H1 (cell line): ENCODE data around the gene NRXN3. TPM values are rescaled to one million over a fixed set of nuclear protein-coding genes. Genes with fewer than 3 reads are reported as not detected.

Experiments
- CTCF ChIA-PET: fragments of 300-600 bp; sonication (Branson Sonifier 250); formaldehyde crosslinking; loops from one replicate; lab custom pipeline; 2021; ENCODE audit not compliant: partially characterized antibody; lab: Charles Lee
- POLR2A ChIA-PET: fragments of 300-600 bp; sonication (Branson Sonifier 250); formaldehyde crosslinking; loops from one replicate; lab custom pipeline; 2021; ENCODE audit warnings: inconsistent platforms; ENCODE audit not compliant: partially characterized antibody; lab: Charles Lee
- DNase-seq, 2 experiments: peaks; one replicate each; pipeline versions ENCODE4 v3.0.0 to v3.0.0-alpha.2; 2010 to 2022; ENCODE audit warnings: low spot score in 2 of 2, low read depth in 1 of 2, mixed read lengths in 1 of 2
- FAIRE-seq: peaks from 2 replicates; lab custom pipeline; 2011; peaks lifted over from hg19 to GRCh38; lab: Jason Lieb, UNC
- H2AFZ ChIP-seq: 2 replicates; pipeline ENCODE4 v1.8.1; 2012; ENCODE audit warnings: low read length, inconsistent platforms
- H2AK5ac ChIP-seq: 2 replicates; pipeline ENCODE4 v1.6.1; 2013; ENCODE audit warnings: low read depth, low read length
- H2BK120ac ChIP-seq: replicated peaks from 2 replicates; pipeline ENCODE3; 2013; ENCODE audit warnings: low read depth, low read length, inconsistent platforms
- H2BK12ac ChIP-seq: 2 replicates; pipeline ENCODE4 v1.6.1; 2013; ENCODE audit warnings: low read depth, low read length
- H2BK15ac ChIP-seq: 2 replicates; pipeline ENCODE4 v1.6.1; 2013; ENCODE audit warnings: low read length
- H2BK20ac ChIP-seq: 2 replicates; pipeline ENCODE4 v1.6.1; 2013; ENCODE audit warnings: low read length
- H2BK5ac ChIP-seq: 2 replicates; pipeline ENCODE4 v1.6.1; 2013; ENCODE audit warnings: low read depth, low read length
- H3K14ac ChIP-seq: 2 replicates; pipeline ENCODE4 v1.6.1; 2013; ENCODE audit warnings: inconsistent platforms; ENCODE audit not compliant: insufficient read length
- H3K18ac ChIP-seq: 2 replicates; pipeline ENCODE4 v1.6.1; 2013; ENCODE audit warnings: low read length; ENCODE audit errors: extremely low read depth
- H3K23ac ChIP-seq: 2 replicates; pipeline ENCODE4 v1.6.1; 2013; ENCODE audit warnings: inconsistent platforms; ENCODE audit not compliant: insufficient read length
- H3K23me2 ChIP-seq: 2 replicates; pipeline ENCODE4 v1.6.1; 2013; ENCODE audit warnings: low read depth, low read length
- H3K27ac ChIP-seq: 2 replicates; pipeline ENCODE4 v1.6.1; 2011; ENCODE audit warnings: low read depth, low read length, inconsistent platforms
- H3K27me3 ChIP-seq, 4 experiments: replicated peaks in 1 of 4; 1 replicate in 1 of 4; 2 replicates in 3 of 4; pipeline versions ENCODE4 v1.6.1 to v1.8.1; 2011 to 2013; ENCODE audit warnings: low read length in 3 of 4, mild to moderate bottlenecking in 3 of 4, inconsistent platforms in 2 of 4, mixed read lengths in 2 of 4, moderate library complexity in 1 of 4; ENCODE audit not compliant: control insufficient read depth in 3 of 4, insufficient read depth in 3 of 4; ENCODE audit errors: extremely low read depth in 1 of 4
- H3K36me3 ChIP-seq, 4 experiments: 2 replicates each; pipeline versions ENCODE4 v1.6.1 to v1.8.1; 2011 to 2013; ENCODE audit warnings: mild to moderate bottlenecking in 4 of 4, low read length in 3 of 4, moderate library complexity in 2 of 4, control low read depth in 1 of 4, inconsistent platforms in 1 of 4; ENCODE audit not compliant: insufficient read depth in 4 of 4, control insufficient read depth in 2 of 4
- H3K4ac ChIP-seq: replicated peaks from 2 replicates; pipeline ENCODE3; 2013; ENCODE audit warnings: low read length, low read depth, mixed read lengths, inconsistent platforms; ENCODE audit not compliant: insufficient read length
- H3K4me1 ChIP-seq, 4 experiments: replicated peaks in 1 of 4; 1 replicate in 1 of 4; 2 replicates in 3 of 4; pipeline versions ENCODE4 v1.6.1 to v1.8.1; 2011 to 2013; ENCODE audit warnings: low read length in 3 of 4, inconsistent platforms in 2 of 4, mixed read lengths in 1 of 4; ENCODE audit not compliant: insufficient read depth in 4 of 4, control insufficient read depth in 3 of 4
- H3K4me2 ChIP-seq, 2 experiments: 2 replicates each; pipeline versions ENCODE4 v1.6.1 to v1.8.1; 2011 to 2013; ENCODE audit warnings: low read depth in 2 of 2, low read length in 2 of 2, control low read depth in 1 of 2, inconsistent platforms in 1 of 2, mild to moderate bottlenecking in 1 of 2; ENCODE audit not compliant: insufficient read depth in 1 of 2
- H3K4me3 ChIP-seq, 4 experiments: fragments of 200-600, 300-600 bp in 1 of 4; sonication (generic), shearing (Covaris generic), sonication (Bioruptor Twin) in 1 of 4; 2 replicates each; pipeline versions ENCODE4 v1.5.1 to v1.8.1; 2011 to 2016; ENCODE audit warnings: low read length in 4 of 4, low read depth in 3 of 4, control low read depth in 2 of 4, inconsistent platforms in 2 of 4, mild to moderate bottlenecking in 2 of 4, mixed read lengths in 1 of 4, moderate library complexity in 1 of 4; ENCODE audit not compliant: insufficient read depth in 2 of 4; ENCODE audit errors: extremely low read depth in 1 of 4
- H3K56ac ChIP-seq: replicated peaks from 2 replicates; pipeline ENCODE3; 2013; ENCODE audit warnings: low read depth, mild to moderate bottlenecking, mixed read lengths, low read length, inconsistent platforms; ENCODE audit not compliant: insufficient read length
- H3K79me1 ChIP-seq: 2 replicates; pipeline ENCODE4 v1.6.1; 2013; ENCODE audit warnings: low read depth, low read length, control low read depth
- H3K79me2 ChIP-seq, 2 experiments: 2 replicates each; pipeline versions ENCODE4 v1.6.1 to v1.8.1; 2012 to 2013; ENCODE audit warnings: low read length in 2 of 2, mild to moderate bottlenecking in 2 of 2, inconsistent platforms in 1 of 2; ENCODE audit not compliant: insufficient read depth in 2 of 2, control insufficient read depth in 1 of 2
- H3K9ac ChIP-seq, 4 experiments: replicated peaks in 1 of 4; 1 replicate in 1 of 4; 2 replicates in 3 of 4; pipeline versions ENCODE4 v1.6.1 to v1.8.1; 2011 to 2013; ENCODE audit warnings: low read depth in 3 of 4, low read length in 3 of 4, control low read depth in 2 of 4, mild to moderate bottlenecking in 2 of 4, moderate library complexity in 2 of 4, inconsistent platforms in 1 of 4; ENCODE audit errors: extremely low read depth in 1 of 4
- H3K9me3 ChIP-seq, 2 experiments: 2 replicates each; pipeline versions ENCODE4 v1.6.1 to v1.8.1; 2012 to 2013; ENCODE audit warnings: mild to moderate bottlenecking in 2 of 2, moderate library complexity in 2 of 2, control low read depth in 1 of 2, inconsistent platforms in 1 of 2, low read depth in 1 of 2, low read length in 1 of 2, mixed read lengths in 1 of 2; ENCODE audit not compliant: insufficient read depth in 2 of 2
- H4K20me1 ChIP-seq, 2 experiments: replicated peaks in 1 of 2; 2 replicates each; pipeline versions ENCODE3 to v1.8.1; 2011 to 2013; ENCODE audit warnings: inconsistent platforms in 2 of 2, low read length in 2 of 2, mild to moderate bottlenecking in 1 of 2; ENCODE audit not compliant: insufficient read depth in 2 of 2, control insufficient read depth in 1 of 2
- H4K5ac ChIP-seq: 2 replicates; pipeline ENCODE4 v1.6.1; 2013; ENCODE audit warnings: low read length, low read depth, mixed read lengths, inconsistent platforms; ENCODE audit not compliant: insufficient read length
- H4K8ac ChIP-seq: 2 replicates; pipeline ENCODE4 v1.8.0; 2013; ENCODE audit warnings: mild to moderate bottlenecking, moderate library complexity, low read length, inconsistent platforms; ENCODE audit not compliant: insufficient read depth; ENCODE audit errors: extremely low read depth
- H4K91ac ChIP-seq: replicated peaks from 2 replicates; pipeline ENCODE3; 2013; ENCODE audit warnings: low read length, mixed read lengths, inconsistent platforms; ENCODE audit not compliant: insufficient read length
- EP300 ChIP-seq, 2 experiments: IDR thresholded peaks; 1 replicate in 1 of 2; 2 replicates in 1 of 2; pipeline ENCODE4 v1.6.1; 2011 to 2012; ENCODE audit warnings: low read depth in 2 of 2, low read length in 2 of 2, mild to moderate bottlenecking in 2 of 2, borderline replicate concordance in 1 of 2, inconsistent platforms in 1 of 2, moderate library complexity in 1 of 2
- WGBS, 2 experiments: shearing (Covaris generic) in 1 of 2; methylation state at CpG; one replicate each; pipeline versions ENCODE4 v1.1.6 to v1.1.7; 2013 to 2015; ENCODE audit warnings: low lambda C conversion rate in 2 of 2, mixed read lengths in 2 of 2, inconsistent platforms in 1 of 2, low coverage in 1 of 2, missing lambda C conversion rate in 1 of 2; ENCODE audit not compliant: insufficient replicate concordance in 2 of 2, insufficient coverage in 1 of 2, insufficient read length in 1 of 2; ENCODE audit errors: extremely low coverage in 1 of 2, missing lambda C conversion rate in 1 of 2; 5-methylcytosine and 5-hydroxymethylcytosine counted together
- polyA plus RNA-seq, 7 experiments: library from polyadenylated mRNA; depleted of rRNA in 3 of 7; stranded (reverse) in 5 of 7; unstranded in 2 of 7; fragments of >200 nt in 5 of 7; fragments of 200-250 nt in 2 of 7; gene quantifications; 1 replicate in 5 of 7; 2 replicates in 1 of 7; 4 replicates in 1 of 7; pipeline versions ENCODE4 v1.2.1 to v1.2.3, GENCODE V29; 2011 to 2013; ENCODE audit warnings: missing spikeins in 2 of 7, mixed read lengths in 2 of 7
- total RNA-seq: library from RNA; stranded (reverse); fragmentation: NEBNext Ultra II Directional; extraction: Animal tissue kit (Norgen Biotek cat#: 25700); gene quantifications from 2 replicates; pipeline ENCODE4 v1.2.1, GENCODE V29; 2021

NRXN3 gene
- total and polyA plus RNA-seq, 2 of the 8 experiments (the other 6 are each of a cell fraction or from before 2014, with no cell fraction given), result 2.6 to 4.1 TPM

GRCh38 chr14:78863143-78863542, 693.0 kb downstream of the NRXN3 start:
- H2BK5ac ChIP-seq, result no peak overlapping the region
- H3K79me2 ChIP-seq, result no peaks in the 10 kb centered on the region
- no peak overlapping the region for H2BK20ac ChIP-seq
- no peak overlapping the region for H2BK120ac ChIP-seq
- H4K8ac ChIP-seq, result no peak overlapping the region
- no peak overlapping the region for H3K4me3 ChIP-seq
- H4K20me1 ChIP-seq, result no peaks in the 10 kb centered on the region
- H3K79me1 ChIP-seq, result no peaks in the 10 kb centered on the region
- WGBS, 2 experiments, result 24% methylated on average over 4 of the region's 4 CpGs; no CpG with 5 or more reads in 1 of the 2 experiments
- no peak overlapping the region for H3K56ac ChIP-seq
- no peak overlapping the region for H2BK12ac ChIP-seq
- no peak overlapping the region for H2AFZ ChIP-seq
- H3K27ac ChIP-seq, result no peak overlapping the region
- H3K36me3 ChIP-seq, result no peaks in the 10 kb centered on the region
- H4K5ac ChIP-seq, result no peak overlapping the region
- H4K91ac ChIP-seq, result no peak overlapping the region
- peak in 1 of 2 experiments; percentile 76 for DNase-seq
- peaks cover 0 to 2% (median 1%) of the 10 kb centered on the region in 4 experiments; a peak in 2 of 7 replicates for H3K4me1 ChIP-seq
- no peak overlapping the region for H3K9ac ChIP-seq
- FAIRE-seq, result peak; percentile 68
- no peaks in the 10 kb centered on the region for H3K9me3 ChIP-seq
- H3K4me2 ChIP-seq, result no peak overlapping the region
- no peaks in the 10 kb centered on the region for H3K27me3 ChIP-seq
- H2BK15ac ChIP-seq, result no peak overlapping the region
- POLR2A ChIA-PET, result no interaction called here
- no peak overlapping the region for H3K14ac ChIP-seq
- H2AK5ac ChIP-seq, result no peak overlapping the region
- CTCF ChIA-PET, result interaction anchor here (2.6 kb wide), 1 partner anchor 15 kb away, joined by 9 read pairs; no protein-coding TSS in a partner anchor
- H3K4ac ChIP-seq, result no peak overlapping the region
- no peak overlapping the region for H3K23ac ChIP-seq
- H3K18ac ChIP-seq, result no peak overlapping the region
- H3K23me2 ChIP-seq, result no peaks in the 10 kb centered on the region
- TF ChIP-seq EP300 (IDR thresholded peaks at IDR 0.05; ENCODE audit: borderline replicate concordance in 1 of 2, low read depth in 2 of 2, low read length in 2 of 2), result no peak
